Activated CD4-positive, CD25-positive, alpha-beta regulatory T cell treated with anti-CD3 and anti-CD28 coated beads, Interleukin-2, amount 50 U/mL, for 16 hours (primary cell): ENCODE measurements around the gene ZBED4.
"Not testable (repeated sequence)": the region's sequence is repeated elsewhere in the genome, so short reads cannot be mapped to it uniquely, and the experiment has no call there.

Experiments
- DNase-seq: peaks from one replicate; pipeline ENCODE4 v3.0.0-alpha.2; 2020; ENCODE audit warnings: low read depth, low spot score

ZBED4 gene

GRCh38 chr22:49852898-49853894 lies at the start of gene ZBED4:
TSS of gene ZBED4 (plus strand) at chr22:49853844. CDS start at chr22:49883663, 29,819 bp downstream.
- DNase-seq = peak; percentile 96

- DNase-seq = no peak
Observed at GRCh38 chr22:49807129-49807528, 46.5 kb upstream of the ZBED4 start.

DNA sequence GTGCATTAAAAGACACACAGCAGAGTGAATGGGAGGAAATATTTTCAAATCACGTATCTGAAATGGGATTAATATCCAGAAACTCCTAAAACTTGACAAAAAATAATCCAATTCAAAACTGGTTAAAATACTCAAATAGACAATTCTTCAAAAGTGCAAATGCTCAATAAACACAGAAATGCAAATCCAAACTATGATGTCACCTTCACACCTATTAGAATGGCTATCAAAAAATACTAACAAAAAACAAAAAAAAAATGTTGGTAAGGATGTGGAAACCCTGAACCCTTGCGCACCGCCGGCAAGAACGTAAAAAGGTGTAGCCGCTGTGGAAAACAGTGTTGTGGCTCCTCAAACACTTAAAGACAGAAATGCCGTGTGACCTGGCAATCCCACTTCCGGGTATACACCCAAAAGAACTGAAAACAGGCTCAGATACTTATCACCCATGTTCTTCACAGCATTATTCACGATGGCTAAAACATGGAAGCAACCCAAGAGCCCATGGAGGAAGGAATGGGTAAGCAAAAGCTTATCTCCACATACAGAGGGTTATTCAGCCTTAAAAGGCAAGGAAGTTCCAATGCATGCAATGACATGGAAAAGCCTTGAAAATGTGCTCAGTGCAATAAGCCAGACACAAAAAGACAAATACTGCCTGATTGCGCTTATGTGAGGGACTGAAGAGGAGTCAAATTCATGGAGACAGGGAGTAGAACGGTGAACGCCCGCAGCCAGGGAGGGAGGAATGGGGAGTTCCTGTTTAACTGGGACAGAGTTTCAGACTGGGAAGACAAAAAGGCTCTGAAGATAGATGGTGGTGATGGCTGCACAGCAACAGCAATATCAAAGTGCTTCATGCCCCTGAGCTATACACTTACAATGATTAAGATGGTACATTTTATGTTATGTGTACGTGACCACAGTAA lies 45.6 kb upstream of the ZBED4 start:
- no peak for DNase-seq

GRCh38 chr22:49810363-49811019 lies 43.2 kb upstream of the ZBED4 start:
- DNase-seq = no peak

DNA sequence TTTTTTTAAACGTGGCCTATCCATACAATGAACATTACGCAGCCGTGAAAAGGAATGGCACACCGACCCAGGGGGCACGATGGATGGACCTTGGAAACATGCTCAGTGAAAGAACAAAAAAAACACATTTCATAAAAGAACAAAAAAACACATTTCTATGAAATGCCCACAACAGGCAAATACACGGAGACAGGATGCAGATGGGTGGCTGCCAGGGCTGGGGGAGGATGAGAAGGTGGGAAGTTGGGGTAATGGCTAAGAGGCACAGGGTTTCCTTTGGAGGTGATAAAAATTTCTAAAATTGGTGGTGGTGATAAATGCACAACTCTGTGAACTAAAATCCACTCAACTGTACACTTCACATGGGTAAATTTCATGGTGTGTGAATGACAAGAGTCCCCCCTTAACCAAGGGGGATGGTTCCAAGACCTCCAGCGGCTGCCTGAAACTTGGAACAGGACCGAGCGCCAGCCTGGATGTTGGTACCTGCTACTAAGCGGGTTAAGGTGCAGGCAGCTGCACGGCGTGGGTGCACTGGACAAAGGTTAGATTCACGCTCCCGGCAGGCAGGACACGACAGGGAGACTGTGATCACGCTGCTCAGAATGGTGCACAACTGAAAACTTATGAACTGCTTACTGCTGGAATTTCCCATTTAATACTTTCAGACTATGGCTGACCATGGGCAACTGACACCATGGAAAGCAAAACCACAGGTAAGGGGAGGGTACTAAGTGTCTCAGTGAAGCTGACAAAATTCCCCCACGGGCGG lies 42.4 kb upstream of the ZBED4 start:
- DNase-seq = no peak

DNA sequence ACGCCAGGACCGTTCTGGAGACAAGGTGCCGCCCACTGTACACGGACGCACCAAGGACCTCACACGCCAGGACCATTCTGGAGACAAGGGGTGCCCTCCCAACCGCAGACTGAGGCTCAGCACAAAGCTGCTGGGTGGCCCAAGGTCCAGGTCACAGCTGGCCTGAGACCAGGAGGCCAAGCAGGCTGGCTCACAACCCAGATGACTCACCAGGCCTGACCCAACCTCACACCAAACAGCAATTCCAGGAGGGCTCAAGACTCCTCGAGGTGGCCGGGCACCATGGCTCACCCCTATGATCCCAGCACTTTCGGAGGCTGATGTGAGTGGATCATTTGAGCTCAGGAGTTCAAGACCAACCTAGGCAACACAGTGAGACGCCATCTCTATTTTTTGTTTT lies 40.8 kb upstream of the ZBED4 start:
- DNase-seq = no peak

DNA sequence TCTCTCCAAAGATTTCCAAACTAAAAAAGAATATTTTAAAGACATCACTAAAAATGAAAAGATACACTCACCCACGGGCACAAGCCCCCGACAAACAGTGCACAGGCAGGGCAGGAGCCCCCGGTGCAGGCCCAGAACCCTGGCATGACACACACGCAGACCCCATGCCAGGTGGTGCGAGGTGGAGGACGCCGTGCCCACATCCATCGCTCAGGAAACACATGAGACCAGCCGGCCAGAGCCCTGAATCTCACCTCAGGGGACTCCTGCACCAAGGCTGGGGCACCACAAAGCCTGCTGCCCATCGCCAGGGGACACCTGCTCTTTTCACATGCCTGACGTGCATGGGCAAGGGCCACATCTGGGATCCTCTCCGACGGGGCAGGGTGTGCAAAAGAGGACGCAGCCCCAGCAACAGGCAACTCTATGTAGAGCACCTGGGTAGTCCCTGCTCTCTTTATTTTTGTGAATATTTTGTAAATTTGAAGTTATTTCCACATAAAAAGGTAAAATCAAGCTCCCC lies 39.4 kb upstream of the ZBED4 start:
- DNase-seq = no peak

DNA sequence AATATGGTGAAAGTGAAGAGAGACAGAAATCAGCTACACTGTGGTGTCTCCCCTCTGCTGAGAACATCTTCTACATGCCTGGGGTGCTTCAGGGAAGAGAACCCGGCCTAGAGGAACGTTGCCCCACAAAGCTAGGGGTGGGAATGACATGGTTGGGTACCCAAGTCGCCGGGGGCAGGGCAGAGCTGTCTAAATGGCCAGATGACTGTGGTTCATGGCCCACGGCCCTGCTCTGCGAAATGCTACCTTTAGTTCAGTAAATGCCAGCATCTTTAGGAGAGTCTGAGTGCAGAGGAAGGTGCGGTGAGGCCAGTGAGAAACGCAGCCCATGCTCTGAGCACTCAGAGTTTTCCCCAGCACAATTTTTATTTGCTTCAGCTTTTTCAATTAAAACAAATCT lies 38.8 kb upstream of the ZBED4 start:
- no peak for DNase-seq

DNA sequence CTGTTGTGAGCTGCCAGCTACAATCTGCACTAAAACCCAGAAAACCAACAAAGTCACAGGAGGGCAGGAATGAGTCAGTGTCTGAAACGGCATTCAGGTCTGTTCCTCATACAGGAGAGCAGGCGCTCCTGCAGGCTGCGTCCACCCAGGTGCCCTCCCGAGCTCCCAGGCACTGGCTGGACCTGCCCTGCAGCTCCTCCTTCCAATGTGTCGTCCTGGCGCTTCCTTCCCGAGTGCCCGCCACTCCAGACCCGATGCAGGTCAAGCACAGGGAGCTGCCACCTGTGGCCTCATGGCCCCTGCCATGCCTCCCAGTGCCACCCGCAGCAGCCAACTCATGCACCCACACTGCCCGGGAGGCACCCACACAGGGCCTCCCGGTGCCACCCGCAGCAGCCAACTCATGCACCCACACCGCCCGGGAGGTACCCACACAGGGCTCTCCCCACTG lies 38.0 kb upstream of the ZBED4 start:
- no peak for DNase-seq

DNA sequence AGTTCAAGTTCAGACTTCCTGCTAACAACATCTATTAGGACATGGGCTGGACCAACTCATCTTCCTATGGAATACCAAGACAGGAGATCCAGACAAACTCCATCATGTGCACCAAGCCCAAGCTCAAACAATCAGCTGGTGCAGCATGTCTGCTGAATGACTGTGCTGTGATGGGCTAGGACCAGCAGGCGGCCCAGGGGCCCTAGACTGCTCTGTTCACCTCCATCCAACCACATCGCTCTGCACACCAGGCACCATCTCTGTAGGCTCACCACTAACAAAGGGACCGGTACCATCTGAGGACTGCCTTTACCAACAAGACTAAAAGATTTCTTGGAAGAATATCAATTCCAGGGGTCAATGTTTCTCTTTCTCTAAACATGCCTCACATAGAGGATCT lies 36.3 kb upstream of the ZBED4 start:
- DNase-seq = no peak

DNA sequence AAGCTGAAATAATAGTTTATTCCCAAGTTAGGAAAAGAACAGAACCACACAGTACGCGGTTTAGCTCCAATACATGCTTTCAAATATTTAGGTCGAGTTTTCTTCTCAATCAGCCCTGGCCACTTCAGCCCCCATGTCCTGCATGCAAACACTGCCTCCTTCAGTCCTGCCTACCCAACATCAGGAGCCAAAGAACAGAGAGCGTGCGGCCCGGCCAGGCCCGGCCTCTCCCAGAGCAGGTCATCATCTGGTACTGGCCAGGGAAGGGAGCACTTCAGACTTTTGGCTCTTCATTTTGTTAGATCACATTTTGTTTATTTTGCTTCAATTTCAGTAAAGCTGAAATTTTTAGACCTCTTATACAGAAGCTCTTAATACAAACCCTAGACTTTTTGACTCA lies 32.7 kb upstream of the ZBED4 start:
- DNase-seq = no peak

DNA sequence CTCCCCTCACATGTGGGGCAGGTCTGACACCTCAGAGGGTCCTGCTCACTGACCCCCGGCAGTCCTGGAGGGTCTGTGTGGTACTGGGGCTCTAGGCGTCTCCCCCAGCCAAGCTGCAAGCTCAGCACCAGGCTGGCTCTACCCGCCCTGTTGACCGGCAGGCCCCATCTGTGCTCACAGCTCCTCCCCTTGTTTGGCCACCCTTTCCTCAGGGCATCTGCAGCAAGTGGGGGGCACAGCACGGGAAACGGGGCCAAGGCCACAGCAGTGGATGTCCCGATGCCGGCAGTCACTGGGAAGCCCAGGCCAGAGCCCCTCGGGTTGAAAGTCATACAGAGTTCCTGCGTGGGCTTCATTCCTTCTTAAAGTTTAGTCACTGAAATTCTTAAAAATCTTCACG lies 31.9 kb upstream of the ZBED4 start:
- DNase-seq = not testable (repeated sequence)

- no peak for DNase-seq
Observed at GRCh38 chr22:49823289-49824045, 30.2 kb upstream of the ZBED4 start.

GRCh38 chr22:49824185-49824925 lies 29.3 kb upstream of the ZBED4 start:
- no peak for DNase-seq

- DNase-seq = no peak
Observed at GRCh38 chr22:49824936-49825335, 28.7 kb upstream of the ZBED4 start.

GRCh38 chr22:49825436-49825835 lies 28.2 kb upstream of the ZBED4 start:
- no peak for DNase-seq

DNA sequence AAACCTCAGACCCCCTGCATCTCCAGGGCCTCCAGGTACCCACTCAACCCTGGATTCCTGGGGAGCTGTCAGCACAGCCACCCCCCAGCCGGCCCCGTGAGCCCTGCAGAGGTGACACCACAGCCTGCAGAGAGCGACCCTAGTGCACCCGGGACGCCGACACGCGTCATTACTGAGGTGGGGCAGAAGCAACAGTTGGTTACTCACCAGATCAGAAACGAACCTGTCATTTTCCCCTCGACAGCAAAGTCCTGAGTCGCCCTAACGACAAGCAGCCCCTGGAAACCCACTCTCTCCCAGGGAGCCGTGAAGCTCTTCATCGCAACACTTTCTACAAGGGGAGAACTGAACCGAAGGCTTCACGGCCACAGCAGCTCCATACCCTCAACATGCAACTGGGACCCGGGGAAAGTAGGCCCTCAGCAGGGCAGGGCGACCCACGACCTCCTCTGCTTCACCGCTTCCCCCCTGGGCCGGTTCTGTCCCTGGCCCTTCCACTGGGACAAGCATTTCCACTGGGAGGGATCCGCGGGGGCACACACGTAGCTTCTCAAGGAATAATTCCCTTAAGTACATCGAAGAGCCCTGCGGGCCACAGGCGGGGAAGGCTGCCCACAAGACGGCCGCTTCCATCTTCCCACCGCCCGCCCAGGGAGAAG lies 27.6 kb upstream of the ZBED4 start:
- peak; percentile 28 for DNase-seq

DNA sequence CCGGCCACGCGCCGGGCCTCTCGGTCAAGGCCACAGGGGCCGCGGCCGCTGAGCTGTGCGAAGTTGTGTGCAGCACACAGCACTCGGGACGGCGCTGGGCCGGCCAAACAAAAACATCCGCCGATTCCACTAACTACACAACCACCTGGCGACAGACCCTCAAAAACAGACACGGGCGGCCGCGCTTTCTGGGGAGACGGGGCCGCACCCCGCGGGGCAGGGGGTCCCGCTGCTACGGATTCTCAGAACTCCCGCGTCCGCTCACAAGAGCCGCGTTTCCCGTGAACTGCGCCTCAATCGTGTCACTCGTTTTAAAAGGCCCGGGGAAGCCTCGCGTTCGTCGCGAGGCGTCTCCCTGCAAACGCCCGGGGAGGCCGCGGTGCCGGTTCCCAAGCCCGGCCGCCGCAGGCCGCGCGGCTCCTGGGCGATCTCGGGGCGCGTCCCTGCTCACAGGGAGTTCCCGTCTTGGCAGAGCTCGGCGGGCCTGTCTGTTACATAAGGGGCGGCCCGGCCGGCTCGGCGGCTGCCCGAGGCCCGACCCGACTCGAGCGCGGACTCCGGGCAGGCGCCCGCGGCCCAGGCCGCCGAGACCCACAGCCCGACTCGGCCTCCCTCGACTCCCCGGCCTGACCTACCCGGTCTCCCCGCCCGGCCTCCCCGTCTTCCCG lies 26.9 kb upstream of the ZBED4 start:
- no peak for DNase-seq
